ENCODE measurements around the gene PHLDA1. TPM values are rescaled to one million over a fixed set of nuclear protein-coding genes. Genes with fewer than 3 reads are reported as not detected.

The PHLDA1 gene
- total RNA-seq, 1 experiment from 2014 or later, result 4.9 TPM

DNA sequence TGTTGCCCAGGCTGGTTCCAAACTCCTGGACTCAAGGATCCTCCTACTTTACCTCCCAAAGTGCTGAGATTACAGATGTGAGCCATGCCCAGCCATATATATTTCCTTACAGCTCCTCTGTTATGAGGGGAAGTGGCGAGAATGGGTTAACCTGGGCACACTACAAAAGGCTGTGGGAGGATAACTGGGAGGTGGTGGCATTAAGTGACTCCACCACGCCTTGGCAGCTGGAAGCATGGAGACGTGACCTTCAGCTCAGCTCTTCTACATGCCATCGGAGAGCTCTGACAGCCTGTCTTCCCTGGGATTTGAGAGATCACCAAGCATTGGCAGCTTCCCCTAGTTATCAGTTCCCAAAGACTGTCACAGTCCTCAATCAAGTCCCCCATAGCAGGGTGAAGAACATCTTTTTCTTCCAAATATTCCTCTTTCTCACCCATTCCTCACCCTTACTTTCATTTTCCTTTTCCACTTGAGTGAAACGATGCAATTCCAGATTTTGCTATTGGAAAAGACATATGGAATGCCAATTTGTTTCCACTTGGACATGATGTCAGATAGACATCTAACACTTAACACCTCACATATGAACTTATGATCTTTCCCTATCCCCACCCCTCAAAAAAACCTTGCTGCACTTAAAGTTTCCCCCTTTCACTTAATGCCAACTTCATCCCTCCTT, 48.5 kb downstream of the PHLDA1 start:
- Histone ChIP-seq H3K4me1 (ENCODE audit: insufficient read depth, low read length, poor library complexity, severe bottlenecking) (peaks cover 22% of the 10 kb centered on the region), H3K27ac (ENCODE audit: low read depth, low read length, poor library complexity, severe bottlenecking) (no peak overlapping the region), H3K27me3 (replicated peaks; ENCODE audit: insufficient read depth, low read depth, low read length, poor library complexity) (no peaks in the 10 kb centered on the region), H3K9me3 (ENCODE audit: low read depth, low read length, poor library complexity, severe bottlenecking) (no peaks in the 10 kb centered on the region), H3K4me3 (ENCODE audit: low read depth, low read length, poor library complexity, severe bottlenecking) (no peak overlapping the region), H3K36me3 (ENCODE audit: insufficient read depth, low read length, poor library complexity, severe bottlenecking) (no peaks in the 10 kb centered on the region)
- no TSS peak for BruUV-seq (replicated peaks)
- intact Hi-C loops (cut with micrococcal nuclease; ENCODE audit: unreplicated experiment), result no loop called here
- ChIA-PET CTCF (no interaction called here), POLR2A (ENCODE audit: low non-redundant PET) (no interaction called here)
- no peak for DNase-seq (ENCODE audit: low spot score)
- no peak for TF ChIP-seq CTCF (conservative IDR thresholded peaks at IDR 0.05; ENCODE audit: low read depth, low read length)

DNA sequence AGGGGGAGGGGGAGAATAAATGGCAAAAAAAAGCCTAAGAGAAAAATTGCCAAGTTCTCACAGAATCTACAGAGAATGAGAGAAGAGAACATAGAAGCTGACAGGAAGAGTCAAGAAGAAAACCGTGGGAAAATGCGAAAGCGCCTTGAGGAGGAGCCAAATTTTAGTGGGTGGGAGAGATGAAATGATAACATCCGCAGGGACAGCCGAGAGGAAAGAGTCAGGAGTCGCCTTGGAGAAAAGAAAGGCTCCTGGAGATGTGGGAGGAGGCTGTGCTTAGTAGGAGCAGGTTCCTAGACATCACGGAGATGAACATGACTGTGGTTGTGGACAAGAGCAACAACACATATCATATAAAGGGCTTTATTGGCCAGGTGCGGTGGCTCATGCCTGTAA, 49.4 kb downstream of the PHLDA1 start:
- Histone ChIP-seq H3K27ac (ENCODE audit: low read depth, low read length, poor library complexity, severe bottlenecking) (no peak overlapping the region), H3K9me3 (ENCODE audit: low read depth, low read length, poor library complexity, severe bottlenecking) (no peaks in the 10 kb centered on the region), H3K4me3 (ENCODE audit: low read depth, low read length, poor library complexity, severe bottlenecking) (no peak overlapping the region), H3K4me1 (ENCODE audit: insufficient read depth, low read length, poor library complexity, severe bottlenecking) (peaks cover 31% of the 10 kb centered on the region), H3K36me3 (ENCODE audit: insufficient read depth, low read length, poor library complexity, severe bottlenecking) (no peaks in the 10 kb centered on the region), H3K27me3 (replicated peaks; ENCODE audit: insufficient read depth, low read depth, low read length, poor library complexity) (no peaks in the 10 kb centered on the region)
- CTCF ChIA-PET, result no interaction called here
- POLR2A ChIA-PET (ENCODE audit: low non-redundant PET), result no interaction called here
- intact Hi-C loops (cut with micrococcal nuclease; ENCODE audit: unreplicated experiment), result no loop called here
- no peak for DNase-seq (ENCODE audit: low spot score)
- no TSS peak for BruUV-seq (replicated peaks)
- no peak for TF ChIP-seq EZH2 (IDR thresholded peaks at IDR 0.05; ENCODE audit: borderline replicate concordance, low read depth, low read length, poor library complexity, severe bottlenecking)
- no peak for TF ChIP-seq CTCF (conservative IDR thresholded peaks at IDR 0.05; ENCODE audit: low read depth, low read length)

DNA sequence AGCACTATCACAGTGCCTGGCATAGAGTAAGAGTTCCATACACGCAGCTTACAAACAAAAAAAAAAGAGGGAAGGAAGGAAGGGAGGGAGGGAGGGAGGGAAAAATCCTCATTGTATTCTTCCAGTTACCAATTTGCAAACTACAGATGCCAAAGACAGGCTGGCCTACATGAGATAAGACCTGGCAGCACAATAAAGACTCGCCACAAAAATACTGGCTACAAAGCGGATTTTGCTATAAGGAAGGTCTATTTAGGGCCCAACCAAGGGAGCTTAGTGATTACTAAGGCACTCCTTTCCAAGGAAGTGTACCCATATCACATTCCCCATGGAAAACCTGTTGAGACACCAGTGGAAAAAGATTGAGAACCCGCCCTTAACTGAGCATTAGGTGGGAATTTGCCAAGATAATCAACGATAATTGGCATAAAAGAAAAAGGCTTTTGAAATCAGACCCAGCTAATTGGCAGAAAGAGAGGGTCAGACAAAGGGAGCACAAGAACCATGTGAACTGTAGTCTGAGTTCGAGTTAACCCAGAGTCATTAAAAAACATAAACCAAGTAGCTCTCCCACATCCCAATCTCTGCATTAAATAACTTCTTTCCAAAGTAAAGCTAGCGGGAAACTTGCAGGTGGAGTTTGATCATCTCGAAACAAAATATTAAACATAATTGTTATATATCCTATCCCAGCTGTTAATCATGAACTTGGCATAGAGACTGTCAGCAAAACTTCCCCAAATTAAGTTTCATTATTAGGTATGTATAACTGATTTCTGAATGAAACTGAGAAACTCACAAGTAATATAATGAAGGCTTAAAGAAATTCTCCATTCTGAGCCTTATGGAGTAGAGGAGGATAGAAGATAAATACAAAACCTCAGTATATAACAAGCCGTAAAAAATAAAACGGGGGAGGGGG, 50.1 kb downstream of the PHLDA1 start:
- ChIA-PET CTCF (no interaction called here), POLR2A (ENCODE audit: low non-redundant PET) (no interaction called here)
- H3K36me3 ChIP-seq (ENCODE audit: insufficient read depth, low read length, poor library complexity, severe bottlenecking), result no peaks in the 10 kb centered on the region
- no peaks in the 10 kb centered on the region for H3K27me3 ChIP-seq (replicated peaks; ENCODE audit: insufficient read depth, low read depth, low read length, poor library complexity)
- TF ChIP-seq CTCF (conservative IDR thresholded peaks at IDR 0.05; ENCODE audit: low read depth, low read length) (no peak), EZH2 (IDR thresholded peaks at IDR 0.05; ENCODE audit: borderline replicate concordance, low read depth, low read length, poor library complexity, severe bottlenecking) (no peak)
- peaks cover 32% of the 10 kb centered on the region for H3K4me1 ChIP-seq (ENCODE audit: insufficient read depth, low read length, poor library complexity, severe bottlenecking)
- H3K9me3 ChIP-seq (ENCODE audit: low read depth, low read length, poor library complexity, severe bottlenecking), result no peaks in the 10 kb centered on the region
- DNase-seq (ENCODE audit: low spot score), result no peak
- H3K27ac ChIP-seq (ENCODE audit: low read depth, low read length, poor library complexity, severe bottlenecking), result no peak overlapping the region
- intact Hi-C loops (cut with micrococcal nuclease; ENCODE audit: unreplicated experiment), result no loop called here
- no TSS peak for BruUV-seq (replicated peaks)
- H3K4me3 ChIP-seq (ENCODE audit: low read depth, low read length, poor library complexity, severe bottlenecking), result no peak overlapping the region
